K562 (cell line): ENCODE data around the gene TMEM203. TPM values are rescaled to one million over a fixed set of nuclear protein-coding genes. Genes with fewer than 3 reads are reported as not detected.
A peak's percentile ranks its signal among the peaks of the same experiment; 100 is the strongest.
"Not testable (repeated sequence)": the region's sequence is repeated elsewhere in the genome, so short reads cannot be mapped to it uniquely, and the experiment has no call there.

Experiments
- ATAC-seq: fragments of 200-7000 bp; cut with Tn5 transposase; 3 replicates; pipeline ENCODE4 v1.9.1; 2020; ENCODE audit warnings: moderate library complexity
- BruUV-seq: library from RNA; stranded (reverse); fragments of 400-500 nt; replicated peaks from 2 replicates; lab custom pipeline; 2021; lab: Mats Ljungman, UMichigan
- CTCF ChIA-PET: fragments of 300-600 bp; formaldehyde crosslinking; extraction: SDS; loops from one replicate; lab custom pipeline; 2021; ENCODE audit warnings: low intra/inter-chr PET ratio; lab: Yijun Ruan, JAX
- POLR2A ChIA-PET: fragments of 300-600, 350-650 bp; sonication (Branson Sonifier 250); formaldehyde crosslinking; extraction: SDS; loops from one replicate; lab custom pipeline; 2021; ENCODE audit warnings: antibody characterized with exemption, inconsistent platforms; lab: Yijun Ruan, JAX
- DNase-seq, 4 experiments: peaks; one replicate each; pipeline versions ENCODE4 v3.0.0 to v3.0.0-alpha.2; 2011 to 2018; ENCODE audit warnings: low spot score in 3 of 4, mixed read lengths in 3 of 4; ENCODE audit errors: extremely low read depth in 1 of 4
- FAIRE-seq: peaks from 2 replicates; lab custom pipeline; 2011; peaks lifted over from hg19 to GRCh38; lab: Jason Lieb, UNC
- H2AFZ ChIP-seq: 2 replicates; pipeline ENCODE4 v1.6.0; 2011; ENCODE audit warnings: low read depth, low read length, control low read depth, inconsistent platforms
- H3K27ac ChIP-seq: fragments of 200-600 bp; 3 replicates; pipeline ENCODE4 v1.8.0; 2011; ENCODE audit warnings: low read depth, mild to moderate bottlenecking, control low read depth, inconsistent platforms, low read length, moderate library complexity, mixed read lengths; ENCODE audit errors: extremely low read depth
- H3K27me3 ChIP-seq, 2 experiments: fragments of 300-600 bp in 1 of 2; 2 replicates in 1 of 2; 3 replicates in 1 of 2; pipeline versions ENCODE4 v1.6.0 to v1.8.0; 2011; ENCODE audit warnings: inconsistent platforms in 2 of 2, low read length in 2 of 2, mild to moderate bottlenecking in 1 of 2, mixed read lengths in 1 of 2, moderate library complexity in 1 of 2; ENCODE audit not compliant: control insufficient read depth in 2 of 2, insufficient read depth in 2 of 2
- H3K36me3 ChIP-seq: fragments of 300-600 bp; 3 replicates; pipeline ENCODE4 v1.8.0; 2011; ENCODE audit warnings: mild to moderate bottlenecking, low read length, inconsistent platforms; ENCODE audit not compliant: control insufficient read depth, insufficient read depth
- H3K4me1 ChIP-seq, 2 experiments: fragments of 200-600 bp in 1 of 2; replicated peaks in 1 of 2; 2 replicates in 1 of 2; 3 replicates in 1 of 2; pipeline versions ENCODE4 v1.5.1 to v1.8.0; 2011; ENCODE audit warnings: inconsistent platforms in 2 of 2, low read length in 2 of 2, mild to moderate bottlenecking in 1 of 2, mixed read lengths in 1 of 2, moderate library complexity in 1 of 2; ENCODE audit not compliant: control insufficient read depth in 2 of 2, insufficient read depth in 2 of 2
- H3K4me2 ChIP-seq: 2 replicates; pipeline ENCODE4 v1.6.1; 2011; ENCODE audit warnings: low read length, control low read depth, inconsistent platforms, mixed read lengths; ENCODE audit not compliant: insufficient read depth
- H3K4me3 ChIP-seq: fragments of 200-600 bp; sonication (generic), shearing (Covaris generic); 2 replicates; pipeline ENCODE4 v1.5.1; 2016; ENCODE audit warnings: control low read depth, inconsistent platforms
- H3K79me2 ChIP-seq: fragments of 200-600 bp; 3 replicates; pipeline ENCODE4 v1.8.0; 2011; ENCODE audit warnings: low read length, inconsistent platforms; ENCODE audit not compliant: control insufficient read depth, insufficient read depth
- H3K9ac ChIP-seq, 2 experiments: 2 replicates each; pipeline versions ENCODE4 v1.6.0 to v1.6.1; 2011; ENCODE audit warnings: low read depth in 2 of 2, low read length in 2 of 2, control low read depth in 1 of 2, inconsistent platforms in 1 of 2, mild to moderate bottlenecking in 1 of 2, mixed read lengths in 1 of 2; ENCODE audit not compliant: insufficient read depth in 1 of 2
- H3K9me1 ChIP-seq: one replicate; pipeline ENCODE4 v1.6.0; 2011; ENCODE audit warnings: inconsistent platforms, mild to moderate bottlenecking, low read length, moderate library complexity; ENCODE audit not compliant: control insufficient read depth, insufficient read depth
- H3K9me3 ChIP-seq: replicated peaks from 2 replicates; pipeline ENCODE4 v1.5.1; 2011; ENCODE audit warnings: low read depth, low read length, inconsistent platforms; ENCODE audit not compliant: control insufficient read depth, insufficient read depth
- H4K20me1 ChIP-seq: replicated peaks from 2 replicates; pipeline ENCODE4 v1.6.1; 2011; ENCODE audit warnings: low read length, inconsistent platforms, mixed read lengths; ENCODE audit not compliant: control insufficient read depth, insufficient read depth
- CCNT2 ChIP-seq: IDR thresholded peaks from 2 replicates; pipeline ENCODE4 v1.6.1; 2011; ENCODE audit warnings: borderline replicate concordance, low read depth, mild to moderate bottlenecking, moderate library complexity, mixed read lengths, low read length; ENCODE audit not compliant: insufficient read length; ENCODE audit errors: extremely low read depth
- FIP1L1 ChIP-seq: fragments of 200-400 bp; formaldehyde crosslinking; IDR thresholded peaks from 2 replicates; pipeline ENCODE4 v1.6.1; 2018; ENCODE audit warnings: mild to moderate bottlenecking, low read depth, low read length; ENCODE audit not compliant: poor library complexity, severe bottlenecking
- KDM5B ChIP-seq: fragments of 200-600 bp; sonication (generic); IDR thresholded peaks from 2 replicates; pipeline ENCODE4 v1.6.1; 2012; ENCODE audit warnings: low read depth, mild to moderate bottlenecking, moderate library complexity, low read length, control low read depth, inconsistent platforms; ENCODE audit not compliant: insufficient replicate concordance
- PHF8 ChIP-seq: fragments of 200-600 bp; sonication (generic); IDR thresholded peaks from 2 replicates; pipeline ENCODE4 v1.6.1; 2012; ENCODE audit warnings: mixed run types, mild to moderate bottlenecking, inconsistent platforms, low read length, moderate library complexity, borderline replicate concordance
- POLR2AphosphoS5 ChIP-seq: IDR thresholded peaks from 2 replicates; pipeline ENCODE4 v1.6.1; 2011; ENCODE audit warnings: mild to moderate bottlenecking, low read depth, low read length, moderate library complexity; ENCODE audit not compliant: control insufficient read depth, insufficient read depth
- POLR2G ChIP-seq: fragments of 200-400 bp; formaldehyde crosslinking; IDR thresholded peaks from 2 replicates; pipeline ENCODE4 v1.6.1; 2017; ENCODE audit warnings: low read depth, mild to moderate bottlenecking, antibody characterized with exemption, low read length, moderate library complexity
- RBFOX2 ChIP-seq: fragments of 200-400 bp; formaldehyde crosslinking; IDR thresholded peaks from 2 replicates; pipeline ENCODE4 v1.6.1; 2017; ENCODE audit warnings: low read depth, mild to moderate bottlenecking, low read length, moderate library complexity
- ZFX ChIP-seq: sonication (generic); formaldehyde crosslinking; IDR thresholded peaks from 2 replicates; pipeline ENCODE4 v1.8.0; 2022; ENCODE audit warnings: mild to moderate bottlenecking, missing genetic modification reagents, moderate library complexity
- WGBS: fragments of 100-300 bp; shearing (Covaris generic); methylation state at CpG from one replicate; pipeline ENCODE4 v1.1.6; 2016; ENCODE audit warnings: low coverage, mixed read lengths; ENCODE audit not compliant: insufficient coverage; ENCODE audit errors: missing lambda C conversion rate; 5-methylcytosine and 5-hydroxymethylcytosine counted together
- in situ Hi-C: fragments of 300-500 bp; cut with MboI; formaldehyde crosslinking; loops from 4 replicates; pipeline ENCODE4 v1.15.0; 2018; ENCODE audit warnings: inconsistent platforms, mixed read lengths
- intact Hi-C: fragments of 100-400 bp; cut with micrococcal nuclease; formaldehyde crosslinking; loops from 2 replicates; pipeline ENCODE4 v1.14.2; 2022
- polyA plus RNA-seq, 8 experiments: library from polyadenylated mRNA; depleted of rRNA in 4 of 8; stranded (reverse) in 5 of 8; unstranded in 3 of 8; fragments of >200 nt; fragmentation: Nextera tagmentation in 2 of 8; fragmentation: Illumina TruSeq in 1 of 8; extraction: Ambion mirVana in 2 of 8; extraction: Trizol in 1 of 8; gene quantifications; 2 replicates each; pipeline versions ENCODE4 v1.2.1 to v1.2.3, GENCODE V29; 2011 to 2014; ENCODE audit warnings: inconsistent platforms in 1 of 8, missing spikeins in 1 of 8
- total RNA-seq, 7 experiments: library from RNA; depleted of rRNA in 6 of 7; stranded (reverse); fragments of >200 nt in 6 of 7; fragmentation: Illumina TruSeq in 2 of 7; extraction: Trizol in 2 of 7; gene quantifications; 2 replicates each; pipeline versions ENCODE4 v1.2.1 to v1.2.3, GENCODE V29; 2011 to 2021; ENCODE audit warnings: low replicate concordance in 1 of 7
- TF ChIP-seq, protein P1 (sequence below): sonication (generic); formaldehyde crosslinking; IDR thresholded peaks from 2 replicates; pipeline ENCODE4 v1.8.0; 2022; ENCODE audit warnings: mild to moderate bottlenecking, missing genetic modification reagents

TMEM203 gene
- total and polyA plus RNA-seq, 9 of the 15 experiments (the other 6 are each of a cell fraction or from before 2014, with no cell fraction given): 8.8 to 59.5 (median 37.6) TPM

DNA sequence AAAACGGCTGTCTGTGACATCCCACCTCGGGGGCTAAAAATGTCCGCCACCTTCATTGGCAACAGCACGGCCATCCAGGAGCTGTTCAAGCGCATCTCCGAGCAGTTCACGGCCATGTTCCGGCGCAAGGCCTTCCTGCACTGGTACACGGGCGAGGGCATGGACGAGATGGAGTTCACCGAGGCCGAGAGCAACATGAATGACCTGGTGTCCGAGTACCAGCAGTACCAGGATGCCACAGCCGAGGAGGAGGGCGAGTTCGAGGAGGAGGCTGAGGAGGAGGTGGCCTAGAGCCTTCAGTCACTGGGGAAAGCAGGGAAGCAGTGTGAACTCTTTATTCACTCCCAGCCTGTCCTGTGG lies 37.8 kb upstream of the TMEM203 start:
- POLR2A ChIA-PET: interaction anchor here (0.6 to 6.5 kb wide), 19 partner anchors 11 to 869 kb away, joined by 3 to 221 read pairs (median 4); partner anchors contain the start of genes ANAPC2, CARD9, EXD3 and NELFB
- BruUV-seq: TSS peak; percentile 71

More for the DNA sequence above, 37.8 kb upstream of the TMEM203 start:
- H3K9me1 ChIP-seq, H3K27ac ChIP-seq, ATAC-seq, CTCF ChIA-PET, H2AFZ ChIP-seq, H3K4me3 ChIP-seq: not testable (repeated sequence)
- H4K20me1 ChIP-seq: peaks cover 30% of the 10 kb centered on the region
- H3K79me2 ChIP-seq: peaks cover 53% of the 10 kb centered on the region
- H3K4me2 ChIP-seq: peak overlapping the region; percentile 47
- peaks cover 30% of the 10 kb centered on the region for H3K36me3 ChIP-seq
- intact Hi-C loops: loop anchor here (5.0 to 10.0 kb wide), 2 partner anchors 59 to 458 kb away; partner anchors contain the start of gene NRARP
- 89% methylated on average over 9 of the region's 18 CpGs for WGBS
- H3K9ac ChIP-seq: peak overlapping the region in 1 of 2 experiments; percentile 100; a peak in 2 of 4 replicates
- peak; percentile 39 for TF ChIP-seq FIP1L1
- TF ChIP-seq POLR2G: peak; percentile 79
- peak; percentile 76 for TF ChIP-seq RBFOX2
- peak; percentile 5 for TF ChIP-seq KDM5B
- 0 out of 2 replicates have a peak, but pooled peaks have one; percentile 5 for TF ChIP-seq POLR2AphosphoS5
- TF ChIP-seq, protein P1, sequence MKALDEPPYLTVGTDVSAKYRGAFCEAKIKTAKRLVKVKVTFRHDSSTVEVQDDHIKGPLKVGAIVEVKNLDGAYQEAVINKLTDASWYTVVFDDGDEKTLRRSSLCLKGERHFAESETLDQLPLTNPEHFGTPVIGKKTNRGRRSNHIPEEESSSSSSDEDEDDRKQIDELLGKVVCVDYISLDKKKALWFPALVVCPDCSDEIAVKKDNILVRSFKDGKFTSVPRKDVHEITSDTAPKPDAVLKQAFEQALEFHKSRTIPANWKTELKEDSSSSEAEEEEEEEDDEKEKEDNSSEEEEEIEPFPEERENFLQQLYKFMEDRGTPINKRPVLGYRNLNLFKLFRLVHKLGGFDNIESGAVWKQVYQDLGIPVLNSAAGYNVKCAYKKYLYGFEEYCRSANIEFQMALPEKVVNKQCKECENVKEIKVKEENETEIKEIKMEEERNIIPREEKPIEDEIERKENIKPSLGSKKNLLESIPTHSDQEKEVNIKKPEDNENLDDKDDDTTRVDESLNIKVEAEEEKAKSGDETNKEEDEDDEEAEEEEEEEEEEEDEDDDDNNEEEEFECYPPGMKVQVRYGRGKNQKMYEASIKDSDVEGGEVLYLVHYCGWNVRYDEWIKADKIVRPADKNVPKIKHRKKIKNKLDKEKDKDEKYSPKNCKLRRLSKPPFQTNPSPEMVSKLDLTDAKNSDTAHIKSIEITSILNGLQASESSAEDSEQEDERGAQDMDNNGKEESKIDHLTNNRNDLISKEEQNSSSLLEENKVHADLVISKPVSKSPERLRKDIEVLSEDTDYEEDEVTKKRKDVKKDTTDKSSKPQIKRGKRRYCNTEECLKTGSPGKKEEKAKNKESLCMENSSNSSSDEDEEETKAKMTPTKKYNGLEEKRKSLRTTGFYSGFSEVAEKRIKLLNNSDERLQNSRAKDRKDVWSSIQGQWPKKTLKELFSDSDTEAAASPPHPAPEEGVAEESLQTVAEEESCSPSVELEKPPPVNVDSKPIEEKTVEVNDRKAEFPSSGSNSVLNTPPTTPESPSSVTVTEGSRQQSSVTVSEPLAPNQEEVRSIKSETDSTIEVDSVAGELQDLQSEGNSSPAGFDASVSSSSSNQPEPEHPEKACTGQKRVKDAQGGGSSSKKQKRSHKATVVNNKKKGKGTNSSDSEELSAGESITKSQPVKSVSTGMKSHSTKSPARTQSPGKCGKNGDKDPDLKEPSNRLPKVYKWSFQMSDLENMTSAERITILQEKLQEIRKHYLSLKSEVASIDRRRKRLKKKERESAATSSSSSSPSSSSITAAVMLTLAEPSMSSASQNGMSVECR: peak; percentile 38; the same call in 1 of the 2 replicates
- peak; percentile 43 for TF ChIP-seq ZFX (CRISPR knock-in tag)
- peak; percentile 4 for TF ChIP-seq CCNT2
- TF ChIP-seq PHF8: peak; percentile 11; the same call in 1 of the 2 replicates
- TF ChIP-seq, all 486 proteins: peak for 9; not testable (repeated sequence) for 477
- H3K4me1 ChIP-seq: peaks cover 24 to 85% of the 10 kb centered on the region in 2 experiments; a peak in 4 of 5 replicates
- FAIRE-seq: peak; percentile 29
- H3K27me3 ChIP-seq, DNase-seq, H3K9me3 ChIP-seq: not testable (repeated sequence)
- in situ Hi-C loops: loop anchor here (25.0 kb wide), 1 partner anchor 456 kb away; the partner anchor contains the start of genes CCDC183 and TMEM141
